Sigmoid colon (tissue), 4 donors: ENCODE results near the gene TEX38.

Experiments used
- CTCF ChIP-seq, 4 experiments: fragments of 450-650 bp in 3 of 4; fragments of 200-600 bp in 1 of 4; IDR thresholded peaks; one replicate each; pipeline ENCODE4 v1.5.1; 2016 to 2019; ENCODE audit warnings: antibody characterized with exemption in 4 of 4, mild to moderate bottlenecking in 3 of 4, moderate library complexity in 2 of 4
- EP300 ChIP-seq, 4 donors: sonication (generic); formaldehyde crosslinking; IDR thresholded peaks; one replicate each; pipeline ENCODE4 v1.6.1; 2017; ENCODE audit warnings: antibody characterized with exemption in 4 of 4

GRCh38 chr1:46718340-46718726 is 46.7 kb downstream of the TEX38 start:
- TF ChIP-seq EP300 (IDR thresholded peaks at IDR 0.05) (no peak), CTCF (IDR thresholded peaks at IDR 0.05) (no peak)
